ENCODE measurements around the gene GOLGA7B. TPM values are rescaled to one million over a fixed set of nuclear protein-coding genes. Genes with fewer than 3 reads are reported as not detected.

The GOLGA7B gene
- total RNA-seq, 1 donor from 2014 or later: 0.98 TPM

GRCh38 chr10:97852840-97853405, 3.3 kb downstream of the GOLGA7B start:
- Histone ChIP-seq H3K27ac (no peak overlapping the region), H3K9me3 (no peaks in the 10 kb centered on the region), H3K4me3 (no peak overlapping the region), H3K4me1 (peaks cover 5% of the 10 kb centered on the region), H3K27me3 (peaks cover 16% of the 10 kb centered on the region), H3K36me3 (no peaks in the 10 kb centered on the region)
- no peak for DNase-seq
- no peak for TF ChIP-seq CTCF (IDR thresholded peaks at IDR 0.05)
- intact Hi-C loops (cut with DNase I): no loop called here
- ATAC-seq: no peak

- Histone ChIP-seq H3K9me3 (no peaks in the 10 kb centered on the region), H3K4me1 (peaks cover 5% of the 10 kb centered on the region), H3K27ac (no peak overlapping the region), H3K27me3 (peaks cover 16% of the 10 kb centered on the region), H3K4me3 (no peak overlapping the region), H3K36me3 (no peaks in the 10 kb centered on the region)
- no peak for DNase-seq
- TF ChIP-seq CTCF (IDR thresholded peaks at IDR 0.05): no peak
- intact Hi-C loops (cut with DNase I): no loop called here
- no peak for ATAC-seq
Observed at GRCh38 chr10:97854743-97855142, 5.1 kb downstream of the GOLGA7B start.

DNA sequence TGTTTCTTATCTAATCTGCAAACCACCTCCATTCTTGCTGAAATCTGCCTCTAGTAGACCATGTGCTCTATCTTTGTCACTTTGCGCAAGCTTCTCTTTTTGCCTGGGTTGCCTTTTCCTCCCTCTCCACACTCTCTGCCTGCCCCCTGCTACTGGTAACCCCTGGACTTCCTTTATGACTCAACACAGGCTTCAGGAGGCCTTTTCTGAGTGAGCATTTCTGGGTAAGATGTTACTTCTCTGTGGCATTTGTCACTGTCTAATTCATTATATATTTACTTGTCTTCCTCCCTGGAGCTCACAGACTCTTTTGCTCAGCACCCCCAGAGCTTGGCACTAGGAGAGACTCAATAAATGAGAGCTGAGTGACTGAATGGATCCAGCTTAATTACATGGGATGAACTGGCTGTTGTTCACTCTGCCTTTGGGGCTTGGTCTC, 8.4 kb downstream of the GOLGA7B start:
- peak; percentile 89 for ATAC-seq
- DNase-seq: no peak
- H3K36me3 ChIP-seq: no peaks in the 10 kb centered on the region
- no peak overlapping the region for H3K27ac ChIP-seq
- H3K9me3 ChIP-seq: no peaks in the 10 kb centered on the region
- TF ChIP-seq CTCF (IDR thresholded peaks at IDR 0.05): no peak
- intact Hi-C loops (cut with DNase I): no loop called here
- H3K4me3 ChIP-seq: no peak overlapping the region
- no peaks in the 10 kb centered on the region for H3K27me3 ChIP-seq
- no peaks in the 10 kb centered on the region for H3K4me1 ChIP-seq

GRCh38 chr10:97861097-97861750, 11.6 kb downstream of the GOLGA7B start:
- TF ChIP-seq CTCF (IDR thresholded peaks at IDR 0.05): no peak
- intact Hi-C loops (cut with DNase I): no loop called here
- H3K36me3 ChIP-seq: no peaks in the 10 kb centered on the region
- ATAC-seq: peak; percentile 58
- no peaks in the 10 kb centered on the region for H3K9me3 ChIP-seq
- DNase-seq: no peak
- no peak overlapping the region for H3K27ac ChIP-seq
- no peaks in the 10 kb centered on the region for H3K4me1 ChIP-seq
- peaks cover 14% of the 10 kb centered on the region for H3K27me3 ChIP-seq
- H3K4me3 ChIP-seq: no peak overlapping the region

- H3K4me3 ChIP-seq: no peak overlapping the region
- no peak overlapping the region for H3K27ac ChIP-seq
- peaks cover 14% of the 10 kb centered on the region for H3K27me3 ChIP-seq
- H3K36me3 ChIP-seq: no peaks in the 10 kb centered on the region
- no peak for TF ChIP-seq CTCF (IDR thresholded peaks at IDR 0.05)
- intact Hi-C loops (cut with DNase I): no loop called here
- DNase-seq (no peak), ATAC-seq (no peak)
- no peaks in the 10 kb centered on the region for H3K9me3 ChIP-seq
- no peaks in the 10 kb centered on the region for H3K4me1 ChIP-seq
Observed at GRCh38 chr10:97861924-97862323, 12.3 kb downstream of the GOLGA7B start.
